Measurements from ENCODE around the gene CDC5L.

- no peak for TF ChIP-seq CTCF (IDR thresholded peaks at IDR 0.05)
- TF ChIP-seq EP300 (IDR thresholded peaks at IDR 0.05): no peak
Measured at GRCh38 chr6:44396968-44397367, 9.5 kb downstream of the CDC5L start.

Measured in upper lobe of left lung (tissue), 4 donors.